Kasumi-1 (cell line): Measurements from ENCODE around the gene SLC35C1.

Experiments used
- DNase-seq, 2 experiments: peaks; one replicate each; lab custom pipeline; 2025; lab: John Stamatoyannopoulos, UW

The SLC35C1 gene

GRCh38 chr11:45804761-45805304 lies at the start of gene SLC35C1:
Gene SLC35C1 (plus strand): TSS chr11:45805149. CDS start chr11:45805802, 653 bp downstream.
- DNase-seq, result peak; percentile 91 to 92

- no peak for DNase-seq
Observed at GRCh38 chr11:45755281-45755859, 49.6 kb upstream of the SLC35C1 start.

GRCh38 chr11:45756384-45757010 lies 48.5 kb upstream of the SLC35C1 start:
- no peak for DNase-seq

GRCh38 chr11:45757672-45758071 lies 47.3 kb upstream of the SLC35C1 start:
- no peak for DNase-seq

GRCh38 chr11:45761659-45762058 lies 43.3 kb upstream of the SLC35C1 start:
- no peak for DNase-seq

GRCh38 chr11:45765107-45765668 lies 39.8 kb upstream of the SLC35C1 start:
- DNase-seq, result no peak

GRCh38 chr11:45765836-45766235 lies 39.1 kb upstream of the SLC35C1 start:
- no peak for DNase-seq

- no peak for DNase-seq
Observed at GRCh38 chr11:45766469-45766868, 38.5 kb upstream of the SLC35C1 start.

GRCh38 chr11:45768486-45768885 lies 36.5 kb upstream of the SLC35C1 start:
- no peak for DNase-seq

- no peak for DNase-seq
Observed at GRCh38 chr11:45769960-45770359, 35.0 kb upstream of the SLC35C1 start.

GRCh38 chr11:45771193-45771565 lies 33.8 kb upstream of the SLC35C1 start:
- DNase-seq, result peak; percentile 77 to 82

GRCh38 chr11:45771566-45772448 lies 33.1 kb upstream of the SLC35C1 start:
- DNase-seq, result peak; percentile 78

GRCh38 chr11:45772449-45772774 lies 32.5 kb upstream of the SLC35C1 start:
- DNase-seq, result no peak

- DNase-seq, result no peak
Observed at GRCh38 chr11:45772986-45773785, 31.8 kb upstream of the SLC35C1 start.

GRCh38 chr11:45773786-45774655 lies 30.9 kb upstream of the SLC35C1 start:
- no peak for DNase-seq

- no peak for DNase-seq
Observed at GRCh38 chr11:45774786-45775185, 30.2 kb upstream of the SLC35C1 start.

- no peak for DNase-seq
Observed at GRCh38 chr11:45777127-45777969, 27.6 kb upstream of the SLC35C1 start.

GRCh38 chr11:45778341-45778740 lies 26.6 kb upstream of the SLC35C1 start:
- no peak for DNase-seq

GRCh38 chr11:45779602-45780001 lies 25.3 kb upstream of the SLC35C1 start:
- DNase-seq, result no peak

- DNase-seq, result no peak
Observed at GRCh38 chr11:45786272-45786671, 18.7 kb upstream of the SLC35C1 start.
